Testis (tissue), 2 donors: ENCODE data around the gene CYB5RL.

ENCODE experiments used
- CTCF ChIP-seq, 3 experiments: fragments of 450-650 bp in 2 of 3; fragments of 200-600 bp in 1 of 3; sonication (generic) in 1 of 3; IDR thresholded peaks; one replicate each; pipeline ENCODE4 v1.5.1; 2016 to 2019; ENCODE audit warnings: antibody characterized with exemption in 3 of 3, mild to moderate bottlenecking in 2 of 3, moderate library complexity in 1 of 3
- POLR2A ChIP-seq: fragments of 450-650 bp; IDR thresholded peaks from one replicate; pipeline ENCODE4 v1.6.1; 2017; ENCODE audit warnings: antibody characterized with exemption, mild to moderate bottlenecking, moderate library complexity

GRCh38 chr1:54199765-54200518, at the start of gene CYB5RL, which contains the start of gene MRPL37:
- TF ChIP-seq POLR2A (no peak), CTCF (IDR thresholded peaks at IDR 0.05) (peak in 1 of 3 experiments; percentile 22)
